Measurements from ENCODE around the gene ASGR1. TPM values are rescaled to one million over a fixed set of nuclear protein-coding genes. Genes with fewer than 3 reads are reported as not detected.
A peak's percentile ranks its signal among the peaks of the same experiment; 100 is the strongest.
"Not testable (repeated sequence)": the region's sequence is repeated elsewhere in the genome, so short reads cannot be mapped to it uniquely, and the experiment has no call there.

The ASGR1 gene
- total RNA-seq, 2 experiments from 2014 or later = 2.8 to 4.4 TPM

DNA sequence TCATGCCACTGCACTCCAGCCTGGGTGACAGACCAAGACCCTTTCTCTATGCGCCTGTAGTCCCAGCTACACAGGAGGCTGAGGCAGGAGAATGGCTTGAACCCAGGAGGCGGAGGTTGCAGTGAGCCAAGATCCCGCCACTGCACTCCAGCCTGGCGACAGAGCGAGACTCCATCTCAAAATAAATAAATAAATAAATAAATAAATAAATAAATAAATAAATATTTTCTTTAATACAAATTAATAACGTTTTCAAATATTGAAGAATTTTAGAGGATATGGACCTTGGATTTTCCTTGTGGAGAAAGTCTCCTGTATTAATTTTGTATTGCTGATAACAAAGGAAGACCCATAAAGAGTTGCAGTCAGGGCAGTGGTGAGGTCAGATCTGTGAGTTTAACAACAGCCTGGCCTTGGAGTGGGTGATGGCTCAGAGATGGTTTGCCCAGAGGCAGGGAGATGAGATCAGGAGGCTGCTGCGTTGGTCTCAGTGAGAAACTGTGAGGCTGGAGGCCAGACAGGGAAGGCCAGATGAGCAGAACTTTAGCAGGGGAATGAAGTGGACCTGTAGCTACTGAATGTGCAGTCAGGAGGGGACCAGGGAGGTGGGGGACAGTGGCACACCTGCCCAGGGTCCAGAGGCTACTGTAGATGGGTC is 4.4 kb upstream of the ASGR1 start:
- DNase-seq = no peak
- H3K27ac Mint-ChIP-seq = no peak overlapping the region
- H3K36me3 Mint-ChIP-seq = no peaks in the 10 kb centered on the region
- no peaks in the 10 kb centered on the region for H3K27me3 Mint-ChIP-seq
- H3K9me3 Mint-ChIP-seq = no peaks in the 10 kb centered on the region
- H3K4me3 Mint-ChIP-seq = no peak overlapping the region
- H3K4me1 Mint-ChIP-seq = no peaks in the 10 kb centered on the region

- not testable (repeated sequence) for H3K4me3 Mint-ChIP-seq
Observed at GRCh38 chr17:7182101-7182500, 2.9 kb upstream of the ASGR1 start.

DNA sequence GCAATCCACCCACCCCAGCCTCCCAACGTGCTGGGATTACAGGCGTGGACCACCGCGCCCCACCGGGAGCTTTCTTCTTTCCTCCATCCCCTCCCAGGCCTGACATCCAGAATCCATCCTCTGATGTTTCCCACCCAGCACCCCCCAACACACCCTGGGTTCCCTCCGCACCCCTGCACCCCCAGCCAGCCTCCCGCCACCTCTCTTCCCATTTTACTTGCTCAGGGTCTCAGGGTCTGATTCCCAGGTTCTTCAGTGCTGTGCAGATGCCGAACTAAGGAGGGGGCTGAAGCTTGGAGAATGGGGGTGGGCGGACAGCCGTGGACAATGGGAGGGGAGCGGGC is 225 bp downstream of the ASGR1 start:
- no peak for DNase-seq
- H3K4me1 Mint-ChIP-seq = peaks cover 8% of the 10 kb centered on the region
- peaks cover 12% of the 10 kb centered on the region for H3K27me3 Mint-ChIP-seq
- H3K27ac Mint-ChIP-seq = no peak overlapping the region
- no peaks in the 10 kb centered on the region for H3K36me3 Mint-ChIP-seq
- H3K9me3 Mint-ChIP-seq = no peaks in the 10 kb centered on the region
- no peak overlapping the region for H3K4me3 Mint-ChIP-seq

More at GRCh38 chr17:7182101-7182500, 2.9 kb upstream of the ASGR1 start:
- peaks cover 12% of the 10 kb centered on the region for H3K27me3 Mint-ChIP-seq
- H3K36me3 Mint-ChIP-seq, H3K27ac Mint-ChIP-seq, DNase-seq, H3K9me3 Mint-ChIP-seq, H3K4me1 Mint-ChIP-seq: not testable (repeated sequence)

DNA sequence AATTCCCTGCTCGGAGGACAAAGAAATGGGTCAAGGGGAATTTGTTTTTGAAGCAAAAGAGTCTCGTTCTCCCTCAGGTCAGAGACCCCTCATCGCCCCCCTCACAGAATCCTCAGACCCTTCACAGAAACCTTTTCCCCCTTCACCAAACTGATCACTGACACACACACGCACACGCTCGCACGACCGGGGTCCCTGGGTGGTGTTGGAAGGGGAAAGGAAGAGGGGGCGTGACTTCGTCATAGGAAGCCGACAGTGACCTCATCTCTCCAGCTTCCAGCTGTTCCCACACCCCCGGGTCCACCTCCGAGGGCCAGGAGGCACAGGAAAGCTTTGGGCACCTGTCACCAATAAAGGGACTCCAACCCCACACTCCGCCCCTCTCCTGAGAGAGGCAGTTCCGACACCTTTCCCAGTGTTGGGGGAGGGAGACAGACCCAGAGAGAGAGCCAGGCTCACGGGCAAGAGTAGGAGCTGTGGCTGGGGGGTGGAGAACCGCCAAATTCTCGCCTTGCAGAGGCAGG is 1.2 kb downstream of the ASGR1 start:
- DNase-seq = no peak
- H3K4me1 Mint-ChIP-seq = peaks cover 8% of the 10 kb centered on the region
- H3K27me3 Mint-ChIP-seq = peaks cover 12% of the 10 kb centered on the region
- H3K4me3 Mint-ChIP-seq = peak overlapping the region; percentile 71
- no peaks in the 10 kb centered on the region for H3K9me3 Mint-ChIP-seq
- H3K36me3 Mint-ChIP-seq = no peaks in the 10 kb centered on the region
- no peak overlapping the region for H3K27ac Mint-ChIP-seq

DNA sequence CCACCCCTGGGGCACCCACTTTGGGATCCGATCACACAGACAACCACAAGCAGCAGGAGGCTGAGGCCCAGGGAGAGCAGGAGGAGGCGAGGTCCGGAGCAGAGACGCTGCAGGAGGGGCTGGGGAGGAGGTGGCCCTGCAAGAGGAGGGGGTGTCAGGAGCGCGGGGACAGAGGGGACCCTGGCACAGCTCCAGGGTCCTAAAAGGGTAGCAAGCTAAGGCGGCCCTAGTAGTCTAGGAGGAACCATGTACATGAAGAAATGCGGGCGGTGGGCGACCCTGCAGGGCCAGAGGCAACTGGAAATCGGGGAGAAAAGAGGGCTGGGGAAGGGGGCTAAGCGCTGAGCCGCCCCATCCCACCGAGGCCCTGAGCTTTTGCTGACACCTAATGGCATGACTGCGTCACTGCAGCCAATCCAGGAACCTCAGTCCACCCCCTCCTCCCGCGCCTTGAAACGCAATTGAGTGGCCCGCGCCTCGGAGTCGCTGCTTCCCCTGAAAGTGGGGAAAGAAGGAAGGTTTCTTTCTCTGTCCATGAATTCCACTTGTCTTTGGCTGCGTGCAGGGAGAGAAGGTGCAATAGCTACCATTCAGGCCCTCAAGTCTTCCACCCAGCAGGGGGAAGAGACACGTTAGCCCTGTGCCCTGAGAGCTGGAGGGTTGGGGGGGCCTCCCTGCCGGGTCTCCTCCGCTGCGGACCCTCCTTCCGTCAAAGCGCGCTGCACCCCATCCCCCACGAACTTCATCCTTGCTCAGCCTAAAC is 1.8 kb downstream of the ASGR1 start:
- Mint-ChIP-seq H3K4me3 (peak overlapping the region; percentile 71), H3K9me3 (no peaks in the 10 kb centered on the region), H3K27ac (no peak overlapping the region), H3K36me3 (no peaks in the 10 kb centered on the region), H3K4me1 (peaks cover 8% of the 10 kb centered on the region), H3K27me3 (peaks cover 12% of the 10 kb centered on the region)
- peak; percentile 68 for DNase-seq

DNA sequence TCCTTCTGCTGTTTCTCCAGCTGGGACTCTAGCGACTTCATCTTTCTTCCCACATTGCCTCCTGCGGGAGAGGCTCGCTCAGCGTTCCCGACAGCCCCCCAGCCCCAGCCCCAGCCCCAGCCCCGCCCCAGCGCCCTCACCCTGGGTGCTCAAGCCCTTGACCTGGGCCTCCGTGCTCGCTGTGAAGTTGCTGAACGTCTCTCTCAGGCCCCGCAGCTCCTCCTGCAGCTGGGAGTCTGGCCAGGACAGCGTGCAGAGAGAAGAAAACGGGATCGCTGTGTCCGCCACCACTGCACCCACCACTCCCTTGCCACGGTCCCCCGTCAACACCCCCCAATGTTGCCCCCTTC is 2.4 kb downstream of the ASGR1 start:
- Mint-ChIP-seq H3K9me3 (no peaks in the 10 kb centered on the region), H3K27me3 (peaks cover 12% of the 10 kb centered on the region), H3K36me3 (no peaks in the 10 kb centered on the region), H3K4me3 (no peak overlapping the region), H3K27ac (no peak overlapping the region), H3K4me1 (peaks cover 8% of the 10 kb centered on the region)
- DNase-seq = no peak

- H3K4me1 Mint-ChIP-seq = peaks cover 8% of the 10 kb centered on the region
Observed at GRCh38 chr17:7176107-7176840, 2.9 kb downstream of the ASGR1 start.

GRCh38 chr17:7175330-7175733 is 3.8 kb downstream of the ASGR1 start:
- H3K36me3 Mint-ChIP-seq = no peaks in the 10 kb centered on the region
- no peak overlapping the region for H3K27ac Mint-ChIP-seq
- H3K27me3 Mint-ChIP-seq = peaks cover 12% of the 10 kb centered on the region
- DNase-seq = no peak
- H3K4me1 Mint-ChIP-seq = peaks cover 8% of the 10 kb centered on the region
- H3K4me3 Mint-ChIP-seq = no peak overlapping the region
- H3K9me3 Mint-ChIP-seq = no peaks in the 10 kb centered on the region

More at GRCh38 chr17:7176107-7176840, 2.9 kb downstream of the ASGR1 start:
- no peak for DNase-seq
- Mint-ChIP-seq H3K9me3 (no peaks in the 10 kb centered on the region), H3K27me3 (peaks cover 12% of the 10 kb centered on the region), H3K4me3 (no peak overlapping the region), H3K27ac (no peak overlapping the region), H3K36me3 (no peaks in the 10 kb centered on the region)

- Mint-ChIP-seq H3K36me3 (no peaks in the 10 kb centered on the region), H3K27me3 (peaks cover 12% of the 10 kb centered on the region), H3K9me3 (peaks cover 2% of the 10 kb centered on the region), H3K4me1 (peaks cover 8% of the 10 kb centered on the region), H3K27ac (no peak overlapping the region), H3K4me3 (no peak overlapping the region)
- DNase-seq = no peak
Observed at GRCh38 chr17:7174603-7175326, 4.4 kb downstream of the ASGR1 start.

DNA sequence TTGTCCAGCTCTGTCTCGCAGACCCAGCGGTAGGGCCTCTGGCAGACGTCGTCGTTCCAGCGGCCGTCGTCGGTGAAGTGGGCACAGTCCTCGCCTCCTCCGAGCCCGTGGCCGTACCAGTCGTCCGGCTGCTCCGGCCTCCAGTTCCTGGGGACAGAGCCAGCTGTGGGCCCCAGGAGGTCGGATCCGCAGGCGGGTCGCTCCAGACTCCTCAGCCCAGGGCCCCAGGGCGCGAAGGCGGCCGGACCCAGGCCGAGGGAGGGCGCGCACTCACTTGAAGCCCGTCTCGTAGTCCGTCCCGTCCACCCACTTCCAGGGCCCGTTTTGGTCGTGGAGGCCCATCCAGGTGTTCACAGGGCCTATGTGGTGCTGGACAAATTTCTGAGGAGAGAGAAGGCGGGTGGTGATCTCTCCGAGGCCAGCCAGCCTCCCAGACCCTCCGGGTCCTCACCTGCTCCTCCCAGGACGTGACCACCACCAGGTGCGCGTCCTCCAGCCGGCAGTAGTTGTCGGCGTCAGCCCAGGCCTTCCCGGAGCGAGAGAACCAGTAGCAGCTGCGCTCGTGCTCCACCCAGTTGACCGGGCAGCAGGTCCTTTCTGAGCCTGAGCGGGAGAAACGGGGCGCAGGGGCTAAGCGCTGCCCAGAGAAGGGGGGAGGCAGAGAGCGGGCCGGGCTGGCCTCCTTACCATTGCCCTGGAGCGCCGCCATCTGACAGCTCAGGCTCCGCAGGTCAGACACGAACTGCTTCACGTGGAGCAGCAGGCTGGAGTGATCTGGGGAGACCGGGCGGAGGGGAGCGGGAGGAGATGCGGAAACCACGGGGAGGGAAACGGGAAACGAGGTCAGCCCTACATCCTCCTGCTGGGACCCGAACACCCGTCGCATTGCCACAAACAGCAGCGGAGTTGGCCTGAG is 5.2 kb downstream of the ASGR1 start:
- Mint-ChIP-seq H3K27me3 (peaks cover 12% of the 10 kb centered on the region), H3K36me3 (peaks cover 3% of the 10 kb centered on the region), H3K9me3 (peaks cover 2% of the 10 kb centered on the region), H3K4me1 (peaks cover 8% of the 10 kb centered on the region), H3K4me3 (no peak overlapping the region), H3K27ac (no peak overlapping the region)
- peak; percentile 60 for DNase-seq

DNA sequence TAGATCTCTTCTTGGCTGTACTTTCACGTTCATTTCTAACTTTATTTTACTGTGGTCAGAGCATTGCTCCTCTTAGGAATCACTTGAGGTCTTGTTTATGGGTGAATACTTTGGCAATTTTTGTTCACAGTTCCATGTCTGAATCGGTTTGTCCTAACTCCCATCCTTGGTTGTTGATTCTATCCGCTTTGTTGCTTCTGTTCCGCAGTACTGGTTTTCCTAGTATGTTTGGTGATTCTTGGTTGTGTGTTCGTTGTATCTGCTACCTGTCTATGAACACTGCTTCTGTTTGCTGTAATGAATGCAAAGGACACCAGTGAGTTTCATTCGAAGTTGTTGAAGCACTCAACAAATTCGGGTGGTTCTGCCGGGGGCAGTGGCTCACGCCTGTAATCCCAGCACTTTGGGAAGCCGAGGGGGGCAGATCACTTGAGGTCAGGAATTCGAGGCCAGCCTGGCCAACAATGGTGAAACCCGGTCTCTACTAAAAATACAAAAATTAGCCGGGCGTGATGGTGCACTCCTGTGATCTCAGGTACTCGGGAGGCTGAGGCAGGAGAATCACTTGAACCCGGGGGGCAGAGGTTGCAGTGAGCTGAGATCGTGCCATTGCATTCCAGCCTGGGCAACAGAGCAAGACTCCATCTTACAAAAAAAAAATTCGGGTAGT is 6.5 kb downstream of the ASGR1 start:
- H3K27ac Mint-ChIP-seq, DNase-seq, H3K9me3 Mint-ChIP-seq, H3K27me3 Mint-ChIP-seq, H3K4me3 Mint-ChIP-seq, H3K4me1 Mint-ChIP-seq, H3K36me3 Mint-ChIP-seq: not testable (repeated sequence)

DNA sequence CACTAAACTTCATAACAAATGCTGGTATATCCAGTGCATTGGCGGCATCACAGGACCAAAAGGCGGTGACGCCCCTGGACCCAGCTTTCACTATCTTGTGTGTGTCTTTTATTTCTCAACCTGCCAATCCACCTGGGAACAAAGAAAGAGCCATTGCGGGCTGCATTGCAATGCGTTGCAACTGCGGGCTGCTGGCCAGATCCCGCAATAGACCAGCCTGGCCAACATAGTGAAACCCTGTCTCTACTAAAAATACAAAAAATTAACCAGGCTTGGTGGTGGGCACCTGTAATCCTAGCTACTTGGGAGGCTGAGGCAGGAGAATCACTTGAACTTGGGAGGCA is 9.6 kb downstream of the ASGR1 start:
- not testable (repeated sequence) for H3K9me3 Mint-ChIP-seq

GRCh38 chr17:7168841-7169564 is 10.2 kb downstream of the ASGR1 start:
- not testable (repeated sequence) for H3K27ac Mint-ChIP-seq, H3K4me1 Mint-ChIP-seq, DNase-seq

More for the DNA sequence above, 9.6 kb downstream of the ASGR1 start:
- H3K27ac Mint-ChIP-seq, H3K4me3 Mint-ChIP-seq, DNase-seq, H3K27me3 Mint-ChIP-seq, H3K4me1 Mint-ChIP-seq, H3K36me3 Mint-ChIP-seq: not testable (repeated sequence)

More at GRCh38 chr17:7168841-7169564, 10.2 kb downstream of the ASGR1 start:
- not testable (repeated sequence) for H3K27me3 Mint-ChIP-seq, H3K4me3 Mint-ChIP-seq, H3K36me3 Mint-ChIP-seq, H3K9me3 Mint-ChIP-seq

Measured in activated naive CD8-positive, alpha-beta T cell treated with anti-CD3 and anti-CD28 coated beads for 36 hours (primary cell).